Neural progenitor cell (in vitro differentiated cells): ENCODE results near the gene CCDC149. TPM values are rescaled to one million over a fixed set of nuclear protein-coding genes. Genes with fewer than 3 reads are reported as not detected.
A peak's percentile ranks its signal among the peaks of the same experiment; 100 is the strongest.

Experiments
- DNase-seq: peaks from one replicate; pipeline ENCODE4 v3.0.0-alpha.2; 2016; ENCODE audit warnings: low spot score
- H2AFZ ChIP-seq: fragments of 200-600 bp; sonication (generic); replicated peaks from 2 replicates; pipeline ENCODE4 v1.6.1; 2016; ENCODE audit warnings: antibody characterized with exemption
- H3F3A ChIP-seq: fragments of 200-600 bp; sonication (generic); 2 replicates; pipeline ENCODE4 v1.6.1; 2016; ENCODE audit warnings: antibody characterized with exemption, low read depth
- H3K27ac ChIP-seq: fragments of 200-600 bp; sonication (generic); 2 replicates; pipeline ENCODE4 v1.5.1; 2016; ENCODE audit warnings: mild to moderate bottlenecking
- H3K27me3 ChIP-seq: fragments of 200-600 bp; sonication (generic); 2 replicates; pipeline ENCODE4 v1.6.1; 2016; ENCODE audit warnings: mild to moderate bottlenecking, moderate library complexity
- H3K36me3 ChIP-seq: fragments of 200-600 bp; sonication (generic); 2 replicates; pipeline ENCODE4 v1.5.1; 2016
- H3K4me1 ChIP-seq: fragments of 200-600 bp; sonication (generic); 2 replicates; pipeline ENCODE4 v1.6.1; 2016; ENCODE audit warnings: mixed run types
- H3K4me2 ChIP-seq: fragments of 200-600 bp; sonication (generic); 2 replicates; pipeline ENCODE4 v1.6.1; 2016
- H3K4me3 ChIP-seq: fragments of 200-600 bp; sonication (generic); 2 replicates; pipeline ENCODE4 v1.5.1; 2016
- H3K79me2 ChIP-seq: fragments of 200-600 bp; sonication (generic); 2 replicates; pipeline ENCODE4 v1.6.1; 2016; ENCODE audit warnings: low read depth
- H3K9ac ChIP-seq: fragments of 200-600 bp; sonication (generic); 2 replicates; pipeline ENCODE4 v1.6.1; 2016
- H3K9me3 ChIP-seq: fragments of 200-600 bp; sonication (generic); 2 replicates; pipeline ENCODE4 v1.5.1; 2016; ENCODE audit warnings: low read depth
- H4K20me1 ChIP-seq: fragments of 200-600 bp; sonication (generic); 2 replicates; pipeline ENCODE4 v1.6.1; 2016; ENCODE audit warnings: low read depth
- H3K27ac Mint-ChIP-seq: 3 replicates; pipeline ENCODE4 v1.8.0; 2021; ENCODE audit warnings: mixed read lengths
- H3K27me3 Mint-ChIP-seq: 2 replicates; pipeline ENCODE4 v1.8.0; 2022; ENCODE audit warnings: low read depth, mild to moderate bottlenecking, inconsistent platforms, moderate library complexity, mixed read lengths; ENCODE audit not compliant: insufficient read depth
- H3K36me3 Mint-ChIP-seq: 3 replicates; pipeline ENCODE4 v1.8.0; 2021; ENCODE audit warnings: mixed read lengths
- H3K4me1 Mint-ChIP-seq: 3 replicates; pipeline ENCODE4 v1.8.0; 2021; ENCODE audit warnings: mixed read lengths
- H3K4me3 Mint-ChIP-seq: 3 replicates; pipeline ENCODE4 v1.8.0; 2021; ENCODE audit warnings: mild to moderate bottlenecking, moderate library complexity, mixed read lengths
- H3K9me3 Mint-ChIP-seq: 3 replicates; pipeline ENCODE4 v1.8.0; 2020; ENCODE audit warnings: mixed read lengths
- EZH2 ChIP-seq: fragments of 200-600 bp; sonication (generic); IDR thresholded peaks from 2 replicates; pipeline ENCODE4 v1.6.1; 2017; ENCODE audit warnings: antibody characterized with exemption, mild to moderate bottlenecking, moderate library complexity
- EZH2phosphoT487 ChIP-seq: fragments of 200-600 bp; sonication (generic); IDR thresholded peaks from 2 replicates; pipeline ENCODE4 v1.6.1; 2017; ENCODE audit warnings: antibody characterized with exemption
- total RNA-seq: library from RNA; depleted of rRNA; stranded (reverse); fragments of >200 nt; gene quantifications from 2 replicates; pipeline ENCODE4 v1.2.3, GENCODE V29; 2015; ENCODE audit warnings: low replicate concordance
- TF ChIP-seq, protein P1 (sequence below): fragments of 200-600 bp; sonication (generic); IDR thresholded peaks from 2 replicates; pipeline ENCODE4 v1.5.1; 2017; ENCODE audit warnings: antibody characterized with exemption, mild to moderate bottlenecking

CCDC149 gene
- total RNA-seq, 1 donor from 2014 or later = 3.4 TPM

GRCh38 chr4:24837336-24837735 lies 75.5 kb downstream of the CCDC149 start:
- no peaks in the 10 kb centered on the region for H3K4me1 Mint-ChIP-seq
- H3K27ac ChIP-seq = no peak overlapping the region
- TF ChIP-seq, protein P1, sequence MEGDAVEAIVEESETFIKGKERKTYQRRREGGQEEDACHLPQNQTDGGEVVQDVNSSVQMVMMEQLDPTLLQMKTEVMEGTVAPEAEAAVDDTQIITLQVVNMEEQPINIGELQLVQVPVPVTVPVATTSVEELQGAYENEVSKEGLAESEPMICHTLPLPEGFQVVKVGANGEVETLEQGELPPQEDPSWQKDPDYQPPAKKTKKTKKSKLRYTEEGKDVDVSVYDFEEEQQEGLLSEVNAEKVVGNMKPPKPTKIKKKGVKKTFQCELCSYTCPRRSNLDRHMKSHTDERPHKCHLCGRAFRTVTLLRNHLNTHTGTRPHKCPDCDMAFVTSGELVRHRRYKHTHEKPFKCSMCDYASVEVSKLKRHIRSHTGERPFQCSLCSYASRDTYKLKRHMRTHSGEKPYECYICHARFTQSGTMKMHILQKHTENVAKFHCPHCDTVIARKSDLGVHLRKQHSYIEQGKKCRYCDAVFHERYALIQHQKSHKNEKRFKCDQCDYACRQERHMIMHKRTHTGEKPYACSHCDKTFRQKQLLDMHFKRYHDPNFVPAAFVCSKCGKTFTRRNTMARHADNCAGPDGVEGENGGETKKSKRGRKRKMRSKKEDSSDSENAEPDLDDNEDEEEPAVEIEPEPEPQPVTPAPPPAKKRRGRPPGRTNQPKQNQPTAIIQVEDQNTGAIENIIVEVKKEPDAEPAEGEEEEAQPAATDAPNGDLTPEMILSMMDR = no peak
- no peak for TF ChIP-seq EZH2phosphoT487
- no peak for TF ChIP-seq EZH2
- H4K20me1 ChIP-seq = no peaks in the 10 kb centered on the region
- no peak overlapping the region for H3K4me2 ChIP-seq
- no peaks in the 10 kb centered on the region for H3K79me2 ChIP-seq
- no peaks in the 10 kb centered on the region for H3K9me3 Mint-ChIP-seq
- H2AFZ ChIP-seq = peak overlapping the region; percentile 63
- H3K36me3 ChIP-seq = no peaks in the 10 kb centered on the region
- H3K4me3 Mint-ChIP-seq = no peak overlapping the region
- DNase-seq = no peak
- H3K4me1 ChIP-seq = peaks cover 6% of the 10 kb centered on the region
- H3F3A ChIP-seq = no peaks in the 10 kb centered on the region
- H3K27me3 Mint-ChIP-seq = no peaks in the 10 kb centered on the region
- no peaks in the 10 kb centered on the region for H3K9me3 ChIP-seq
- no peaks in the 10 kb centered on the region for H3K36me3 Mint-ChIP-seq
- no peaks in the 10 kb centered on the region for H3K27me3 ChIP-seq
- no peak overlapping the region for H3K27ac Mint-ChIP-seq
- H3K9ac ChIP-seq = no peak overlapping the region
- H3K4me3 ChIP-seq = no peak overlapping the region

DNA sequence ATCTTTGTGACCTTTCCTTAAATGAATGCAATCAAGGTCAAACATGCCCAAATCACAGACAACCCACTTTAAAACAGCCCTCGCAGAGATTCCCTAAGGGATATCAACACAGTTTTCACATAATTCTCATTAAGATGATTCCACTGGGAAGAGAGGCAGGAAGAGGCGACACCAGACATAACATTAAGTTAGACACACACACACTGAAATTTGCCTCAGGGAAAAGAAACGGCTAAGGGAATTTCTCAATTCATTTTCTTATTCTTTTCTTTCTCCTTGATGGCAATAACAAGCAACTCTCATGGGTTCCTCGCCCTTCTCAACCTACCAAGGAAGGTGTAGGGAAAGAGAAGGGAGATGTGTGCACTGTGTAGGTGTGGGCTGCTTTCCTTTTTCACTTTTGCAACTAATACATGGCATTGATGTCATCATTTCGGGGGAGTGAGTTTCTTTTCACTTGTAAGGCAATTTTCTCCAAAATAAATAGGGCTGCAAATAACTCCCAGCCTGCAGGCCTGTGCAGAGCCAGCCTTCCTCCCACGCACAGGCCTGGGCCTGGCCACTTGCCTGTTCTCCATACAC lies 76.1 kb downstream of the CCDC149 start:
- Mint-ChIP-seq H3K36me3 (no peaks in the 10 kb centered on the region), H3K4me3 (no peak overlapping the region), H3K27me3 (no peaks in the 10 kb centered on the region), H3K9me3 (no peaks in the 10 kb centered on the region), H3K4me1 (no peaks in the 10 kb centered on the region), H3K27ac (no peak overlapping the region)
- no peak overlapping the region for H3K4me3 ChIP-seq
- TF ChIP-seq EZH2 (no peak), EZH2phosphoT487 (no peak)
- TF ChIP-seq, protein P1 = no peak
- H3K4me1 ChIP-seq = peaks cover 6% of the 10 kb centered on the region
- no peak overlapping the region for H3K9ac ChIP-seq
- DNase-seq = no peak
- H3K27me3 ChIP-seq = no peaks in the 10 kb centered on the region
- H3K4me2 ChIP-seq = no peak overlapping the region
- H4K20me1 ChIP-seq = no peaks in the 10 kb centered on the region
- H2AFZ ChIP-seq = no peak overlapping the region
- H3K27ac ChIP-seq = no peak overlapping the region
- no peaks in the 10 kb centered on the region for H3F3A ChIP-seq
- no peaks in the 10 kb centered on the region for H3K36me3 ChIP-seq
- no peaks in the 10 kb centered on the region for H3K79me2 ChIP-seq
- H3K9me3 ChIP-seq = no peaks in the 10 kb centered on the region

GRCh38 chr4:24835696-24836095 lies 77.1 kb downstream of the CCDC149 start:
- no peaks in the 10 kb centered on the region for H3K27me3 Mint-ChIP-seq
- Histone ChIP-seq H4K20me1 (no peaks in the 10 kb centered on the region), H3K9me3 (no peaks in the 10 kb centered on the region), H3K79me2 (no peaks in the 10 kb centered on the region), H2AFZ (no peak overlapping the region), H3K27me3 (no peaks in the 10 kb centered on the region), H3K4me3 (no peak overlapping the region), H3K36me3 (no peaks in the 10 kb centered on the region), H3K4me2 (no peak overlapping the region), H3K4me1 (peaks cover 6% of the 10 kb centered on the region), H3K27ac (no peak overlapping the region), H3F3A (no peaks in the 10 kb centered on the region), H3K9ac (no peak overlapping the region)
- no peak for TF ChIP-seq EZH2phosphoT487
- TF ChIP-seq, protein P1 = no peak
- TF ChIP-seq EZH2 = no peak
- no peaks in the 10 kb centered on the region for H3K9me3 Mint-ChIP-seq
- H3K4me3 Mint-ChIP-seq = no peak overlapping the region
- H3K4me1 Mint-ChIP-seq = peaks cover 4% of the 10 kb centered on the region
- no peak for DNase-seq
- H3K27ac Mint-ChIP-seq = no peak overlapping the region
- H3K36me3 Mint-ChIP-seq = no peaks in the 10 kb centered on the region
